Measurements from ENCODE around the gene SLC35A2. TPM values are rescaled to one million over a fixed set of nuclear protein-coding genes. Genes with fewer than 3 reads are reported as not detected.

Gene SLC35A2
- total RNA-seq, 1 donor from 2014 or later: 27.2 TPM

DNA sequence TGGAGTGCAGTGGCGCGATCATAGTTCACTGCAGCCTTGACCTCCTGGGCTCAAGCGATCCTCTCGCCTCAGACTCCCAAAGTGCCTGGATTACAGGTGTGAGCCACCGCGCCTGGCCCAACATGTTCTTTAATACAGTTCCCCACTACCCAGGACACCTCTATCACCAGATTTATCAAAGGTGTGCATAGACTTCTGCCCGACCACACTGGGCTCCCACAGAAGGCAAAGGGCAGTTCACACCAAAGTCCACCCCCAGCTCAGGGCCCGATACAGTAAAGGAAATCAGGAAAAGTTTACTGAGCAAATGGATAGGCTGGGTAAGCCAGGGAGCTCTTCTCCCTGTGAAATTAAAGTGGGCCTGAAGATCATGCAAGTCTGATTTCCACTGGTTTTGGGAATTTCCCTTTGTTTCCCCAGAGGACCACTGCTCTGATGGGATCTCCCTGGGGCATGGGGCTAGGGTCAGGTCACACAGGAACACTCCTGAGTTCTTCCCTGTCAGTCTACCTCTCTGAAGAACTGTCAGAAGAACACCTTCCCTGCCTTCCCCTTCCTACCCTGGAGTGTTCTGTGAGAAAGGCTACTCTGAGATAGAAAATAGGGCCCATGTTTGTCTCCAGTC is 25.1 kb upstream of the SLC35A2 start:
- TF ChIP-seq, protein P1, sequence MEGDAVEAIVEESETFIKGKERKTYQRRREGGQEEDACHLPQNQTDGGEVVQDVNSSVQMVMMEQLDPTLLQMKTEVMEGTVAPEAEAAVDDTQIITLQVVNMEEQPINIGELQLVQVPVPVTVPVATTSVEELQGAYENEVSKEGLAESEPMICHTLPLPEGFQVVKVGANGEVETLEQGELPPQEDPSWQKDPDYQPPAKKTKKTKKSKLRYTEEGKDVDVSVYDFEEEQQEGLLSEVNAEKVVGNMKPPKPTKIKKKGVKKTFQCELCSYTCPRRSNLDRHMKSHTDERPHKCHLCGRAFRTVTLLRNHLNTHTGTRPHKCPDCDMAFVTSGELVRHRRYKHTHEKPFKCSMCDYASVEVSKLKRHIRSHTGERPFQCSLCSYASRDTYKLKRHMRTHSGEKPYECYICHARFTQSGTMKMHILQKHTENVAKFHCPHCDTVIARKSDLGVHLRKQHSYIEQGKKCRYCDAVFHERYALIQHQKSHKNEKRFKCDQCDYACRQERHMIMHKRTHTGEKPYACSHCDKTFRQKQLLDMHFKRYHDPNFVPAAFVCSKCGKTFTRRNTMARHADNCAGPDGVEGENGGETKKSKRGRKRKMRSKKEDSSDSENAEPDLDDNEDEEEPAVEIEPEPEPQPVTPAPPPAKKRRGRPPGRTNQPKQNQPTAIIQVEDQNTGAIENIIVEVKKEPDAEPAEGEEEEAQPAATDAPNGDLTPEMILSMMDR (IDR thresholded peaks at IDR 0.05; ENCODE audit: unreplicated experiment): no peak
- H3K27me3 Mint-ChIP-seq (ENCODE audit: unreplicated experiment): no peaks in the 10 kb centered on the region
- no peaks in the 10 kb centered on the region for H3K9me3 Mint-ChIP-seq (ENCODE audit: unreplicated experiment)
- H3K4me1 Mint-ChIP-seq (ENCODE audit: unreplicated experiment): peaks cover 1% of the 10 kb centered on the region
- H3K36me3 Mint-ChIP-seq (ENCODE audit: low read depth, unreplicated experiment): peaks cover 12% of the 10 kb centered on the region
- no peak for DNase-seq (ENCODE audit: low spot score)
- H3K4me3 Mint-ChIP-seq (ENCODE audit: unreplicated experiment): no peak overlapping the region
- no peak overlapping the region for H3K27ac Mint-ChIP-seq (ENCODE audit: unreplicated experiment)

DNA sequence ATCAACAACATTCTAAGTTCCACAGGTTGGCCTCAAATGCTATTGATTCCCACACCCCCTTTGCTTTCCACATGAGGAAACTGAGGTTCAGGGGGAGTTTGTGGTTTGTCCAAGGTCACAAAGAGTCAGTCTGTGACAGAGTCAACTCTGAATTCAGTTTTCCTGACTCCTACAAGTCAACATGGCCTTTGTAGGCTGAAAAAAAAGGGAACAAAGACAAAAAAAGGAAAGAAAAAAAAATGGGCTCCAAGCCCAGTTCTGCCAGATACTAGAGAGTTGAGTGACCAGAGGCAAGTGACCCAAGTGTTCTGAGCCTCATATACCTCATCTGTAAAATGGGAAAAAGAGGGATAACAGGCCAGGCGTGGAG is 23.8 kb upstream of the SLC35A2 start:
- Mint-ChIP-seq H3K4me3 (ENCODE audit: unreplicated experiment) (no peak overlapping the region), H3K4me1 (ENCODE audit: unreplicated experiment) (no peaks in the 10 kb centered on the region), H3K36me3 (ENCODE audit: low read depth, unreplicated experiment) (peaks cover 13% of the 10 kb centered on the region), H3K9me3 (ENCODE audit: unreplicated experiment) (no peaks in the 10 kb centered on the region), H3K27ac (ENCODE audit: unreplicated experiment) (no peak overlapping the region), H3K27me3 (ENCODE audit: unreplicated experiment) (no peaks in the 10 kb centered on the region)
- TF ChIP-seq, protein P1 (IDR thresholded peaks at IDR 0.05; ENCODE audit: unreplicated experiment): no peak
- DNase-seq (ENCODE audit: low spot score): no peak

DNA sequence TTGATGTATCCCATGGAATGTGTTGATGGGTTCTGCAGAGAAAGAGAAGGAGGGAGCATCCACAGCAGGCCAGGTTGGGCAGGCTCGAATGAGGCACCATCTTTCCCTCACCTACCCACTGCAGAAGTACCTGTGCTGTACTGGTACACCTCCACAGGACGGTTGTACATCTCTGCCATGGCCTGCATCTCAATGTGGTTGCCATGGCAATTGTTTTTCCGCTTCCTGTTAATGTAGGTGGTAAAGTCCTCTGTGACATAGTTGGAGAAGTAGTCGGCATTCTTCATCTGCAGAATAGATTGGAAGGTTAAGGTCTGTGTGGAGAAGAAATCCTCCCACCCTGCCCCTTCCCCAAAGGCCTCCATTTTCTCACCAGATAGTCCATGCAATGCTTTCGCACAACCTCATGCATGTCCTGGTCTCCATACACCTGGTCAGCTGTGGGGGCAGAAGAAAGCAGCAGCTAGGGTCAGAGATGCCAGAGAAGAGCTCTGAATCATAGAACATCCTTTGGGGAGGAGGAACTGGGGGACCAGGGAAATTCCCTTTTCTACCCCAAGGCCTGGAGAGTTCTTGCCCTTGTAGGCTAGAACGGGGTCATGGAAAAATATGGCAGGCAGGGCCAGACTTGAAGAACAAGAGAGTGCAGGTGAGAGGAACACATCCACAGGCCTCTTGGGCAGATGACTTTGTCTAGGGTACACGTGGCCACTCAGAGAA is 23.3 kb upstream of the SLC35A2 start:
- no peak for DNase-seq (ENCODE audit: low spot score)
- no peaks in the 10 kb centered on the region for H3K4me1 Mint-ChIP-seq (ENCODE audit: unreplicated experiment)
- peaks cover 16% of the 10 kb centered on the region for H3K36me3 Mint-ChIP-seq (ENCODE audit: low read depth, unreplicated experiment)
- H3K27me3 Mint-ChIP-seq (ENCODE audit: unreplicated experiment): no peaks in the 10 kb centered on the region
- TF ChIP-seq, protein P1 (IDR thresholded peaks at IDR 0.05; ENCODE audit: unreplicated experiment): no peak
- no peaks in the 10 kb centered on the region for H3K9me3 Mint-ChIP-seq (ENCODE audit: unreplicated experiment)
- no peak overlapping the region for H3K27ac Mint-ChIP-seq (ENCODE audit: unreplicated experiment)
- H3K4me3 Mint-ChIP-seq (ENCODE audit: unreplicated experiment): no peak overlapping the region

DNA sequence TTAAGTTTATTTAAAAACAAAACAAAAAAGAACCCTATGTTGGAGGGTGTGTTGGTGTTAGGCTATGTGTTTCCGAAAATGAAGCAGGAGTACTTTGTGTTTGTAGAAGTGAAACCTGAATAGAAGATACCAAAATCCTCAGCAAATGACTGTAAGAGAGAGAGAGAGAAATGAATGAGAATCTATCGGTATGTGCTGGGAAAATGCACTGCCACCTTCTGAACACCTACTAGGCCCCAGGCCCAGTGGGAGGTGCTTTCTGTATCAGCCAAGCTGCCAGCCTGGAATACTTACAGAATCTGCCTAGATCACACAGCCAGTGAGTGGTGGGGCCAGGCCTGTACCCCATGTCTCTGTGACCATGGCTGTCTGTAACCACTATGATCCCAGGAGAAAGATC is 22.3 kb upstream of the SLC35A2 start:
- no peak overlapping the region for H3K4me3 Mint-ChIP-seq (ENCODE audit: unreplicated experiment)
- no peak for DNase-seq (ENCODE audit: low spot score)
- H3K27ac Mint-ChIP-seq (ENCODE audit: unreplicated experiment): peak overlapping the region; percentile 36
- H3K9me3 Mint-ChIP-seq (ENCODE audit: unreplicated experiment): no peaks in the 10 kb centered on the region
- no peaks in the 10 kb centered on the region for H3K27me3 Mint-ChIP-seq (ENCODE audit: unreplicated experiment)
- TF ChIP-seq, protein P1 (IDR thresholded peaks at IDR 0.05; ENCODE audit: unreplicated experiment): no peak
- peaks cover 8% of the 10 kb centered on the region for H3K36me3 Mint-ChIP-seq (ENCODE audit: low read depth, unreplicated experiment)
- no peaks in the 10 kb centered on the region for H3K4me1 Mint-ChIP-seq (ENCODE audit: unreplicated experiment)

DNA sequence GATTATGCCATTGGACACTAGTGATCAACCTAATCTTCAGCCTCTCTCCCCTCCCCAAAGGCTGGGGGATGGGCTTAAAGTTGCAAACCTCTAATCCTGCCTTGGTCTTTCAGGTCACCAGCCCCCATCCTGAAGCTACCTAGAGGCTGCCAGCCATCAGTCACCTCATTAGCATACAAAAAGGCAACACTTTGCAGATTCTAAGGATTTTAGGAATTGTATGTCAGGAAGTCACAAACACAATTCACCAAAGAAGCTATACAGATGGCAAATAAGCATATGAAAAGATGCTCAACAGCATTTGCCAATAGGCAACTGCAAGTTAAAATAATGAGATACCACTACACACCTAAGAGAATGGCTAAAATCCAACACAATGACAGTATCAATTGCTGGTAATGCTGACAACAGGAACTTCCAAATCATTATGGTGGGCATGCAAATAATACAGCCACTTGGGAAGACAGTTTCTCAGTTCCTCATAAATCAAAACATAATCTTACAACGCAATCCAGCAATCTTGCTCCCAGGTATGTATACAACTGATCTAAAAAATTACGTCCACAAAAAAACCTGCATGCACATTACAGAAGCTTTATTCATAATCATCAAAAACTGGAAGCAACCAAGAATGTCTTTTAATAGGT is 16.4 kb upstream of the SLC35A2 start:
- H3K27me3 Mint-ChIP-seq (ENCODE audit: unreplicated experiment): peaks cover 7% of the 10 kb centered on the region
- H3K4me3 Mint-ChIP-seq (ENCODE audit: unreplicated experiment): no peak overlapping the region
- no peaks in the 10 kb centered on the region for H3K9me3 Mint-ChIP-seq (ENCODE audit: unreplicated experiment)

More for the DNA sequence above, 16.4 kb upstream of the SLC35A2 start:
- no peak overlapping the region for H3K27ac Mint-ChIP-seq (ENCODE audit: unreplicated experiment)
- peaks cover 13% of the 10 kb centered on the region for H3K36me3 Mint-ChIP-seq (ENCODE audit: low read depth, unreplicated experiment)
- TF ChIP-seq, protein P1 (IDR thresholded peaks at IDR 0.05; ENCODE audit: unreplicated experiment): no peak
- H3K4me1 Mint-ChIP-seq (ENCODE audit: unreplicated experiment): peaks cover 8% of the 10 kb centered on the region
- no peak for DNase-seq (ENCODE audit: low spot score)
